ENCODE results near the gene C9orf85. TPM values are rescaled to one million over a fixed set of nuclear protein-coding genes. Genes with fewer than 3 reads are reported as not detected.
"Not testable (repeated sequence)": the region's sequence is repeated elsewhere in the genome, so short reads cannot be mapped to it uniquely, and the experiment has no call there.

Gene C9orf85
- polyA plus RNA-seq, 3 donors, result 8.0 to 15.6 (median 8.9) TPM

DNA sequence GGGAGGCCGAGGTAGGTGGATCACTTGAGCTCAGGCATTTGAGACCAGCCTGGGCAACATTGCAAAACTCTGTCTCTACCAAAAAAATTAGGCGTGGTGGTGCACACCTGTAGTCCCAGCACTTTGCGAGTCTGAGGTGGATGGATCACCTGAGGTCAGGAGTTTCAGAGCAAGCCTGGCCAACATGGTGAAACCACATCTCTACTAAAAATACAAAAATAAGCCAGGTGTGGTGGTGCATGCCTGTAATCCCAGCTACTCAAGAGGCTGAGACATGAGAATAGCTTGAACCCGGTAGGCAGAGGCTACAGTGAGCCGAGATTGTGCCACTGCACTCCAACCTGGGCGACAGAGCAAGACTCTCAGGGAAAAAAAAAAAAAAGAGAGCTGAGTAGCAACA is 12.7 kb upstream of the C9orf85 start:
- WGBS, 3 donors, result 93 to 95% (median 95%) methylated on average over 6 of the region's 6 CpGs
- H3K27ac ChIP-seq (ENCODE audit: low read depth, low read length), result not testable (repeated sequence)

DNA sequence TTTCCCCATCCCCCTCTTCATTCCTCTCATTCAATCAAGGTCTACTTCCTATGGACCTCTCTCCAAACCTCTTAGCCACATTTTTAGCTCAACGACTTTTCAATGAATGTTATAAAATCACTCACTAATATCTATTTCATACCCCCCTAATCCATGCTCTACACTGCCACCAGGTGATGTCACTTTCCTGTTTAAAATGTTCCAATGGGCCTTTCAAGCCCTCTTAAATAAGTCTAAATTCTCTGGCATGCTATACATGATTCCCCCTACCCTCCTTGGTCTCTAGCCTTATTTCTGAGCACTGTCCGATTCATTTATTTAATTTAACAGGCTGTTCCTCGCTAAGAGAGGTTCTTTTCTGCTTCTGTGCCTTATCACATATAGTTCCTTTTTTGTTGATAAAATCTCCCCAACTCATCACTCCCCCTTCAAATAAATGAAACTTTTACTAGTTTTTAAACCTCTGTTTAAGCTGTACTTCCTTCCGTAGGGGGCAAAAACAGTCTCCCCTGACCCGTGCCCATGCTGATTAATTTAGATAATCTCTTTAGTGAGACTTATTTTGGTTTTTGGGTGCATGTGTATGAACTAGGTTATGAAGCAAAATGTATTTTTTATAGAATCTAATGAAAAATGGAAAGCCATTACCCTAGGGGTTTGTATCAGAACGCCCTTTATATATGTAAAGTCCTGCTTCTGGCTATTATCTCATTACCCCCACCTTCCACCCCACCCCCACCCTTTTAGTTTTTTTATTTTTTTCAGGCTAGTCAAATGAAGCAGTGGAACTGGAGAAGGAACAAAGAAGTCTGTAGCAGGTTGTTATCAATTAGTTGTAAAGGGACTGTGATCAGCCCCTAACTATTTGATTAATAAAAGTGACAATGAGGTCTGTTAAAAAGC is 9.5 kb upstream of the C9orf85 start:
- WGBS, 3 donors, result 44 to 72% (median 45%) methylated on average over 6 of the region's 6 CpGs
- H3K27ac ChIP-seq (ENCODE audit: low read depth, low read length), result no peak overlapping the region

DNA sequence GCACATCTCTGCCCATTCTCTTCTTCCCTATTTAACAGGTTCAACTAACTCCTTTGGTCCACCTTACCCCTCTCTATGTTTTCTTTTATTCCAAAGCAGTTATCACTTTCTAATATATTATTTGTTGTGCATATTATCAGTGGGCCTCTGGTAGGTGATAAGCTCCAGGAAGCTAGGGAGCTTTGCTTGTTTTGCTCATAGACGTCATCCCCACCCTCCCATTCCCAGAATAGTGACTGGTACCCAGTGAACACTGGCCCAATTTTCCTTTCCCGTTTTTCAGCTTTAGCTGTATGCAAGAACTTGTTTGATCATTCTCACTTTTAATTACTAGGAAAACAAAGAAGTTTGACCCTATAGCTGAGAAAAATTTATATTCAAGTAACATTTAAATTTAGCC is 7.4 kb upstream of the C9orf85 start:
- no peak overlapping the region for H3K27ac ChIP-seq (ENCODE audit: low read depth, low read length)
- WGBS, 3 donors, result 26 to 61% (median 45%) methylated on average over 2 of the region's 2 CpGs

DNA sequence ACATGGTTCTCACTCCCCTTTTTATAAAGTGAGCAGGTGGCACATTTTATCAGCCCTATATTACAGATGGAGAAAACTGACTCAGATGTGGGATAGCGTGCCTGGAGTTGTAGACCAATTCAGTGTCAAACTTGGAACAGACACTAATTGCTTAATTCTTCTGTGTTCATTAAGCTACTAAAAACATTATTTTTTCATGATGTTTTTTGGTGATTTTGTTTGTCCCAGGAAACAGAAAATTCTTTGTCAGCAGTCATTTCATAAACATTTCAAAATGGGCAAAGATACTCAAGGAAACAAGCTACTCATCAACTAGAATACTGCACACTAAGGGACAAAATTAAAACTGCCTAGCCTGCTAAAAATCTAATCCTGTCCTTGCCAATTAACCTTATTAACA is 2.6 kb upstream of the C9orf85 start:
- WGBS, 3 donors, result 51 to 67% (median 64%) methylated on average over 1 of the region's 1 CpG
- H3K27ac ChIP-seq (ENCODE audit: low read depth, low read length), result no peak overlapping the region

DNA sequence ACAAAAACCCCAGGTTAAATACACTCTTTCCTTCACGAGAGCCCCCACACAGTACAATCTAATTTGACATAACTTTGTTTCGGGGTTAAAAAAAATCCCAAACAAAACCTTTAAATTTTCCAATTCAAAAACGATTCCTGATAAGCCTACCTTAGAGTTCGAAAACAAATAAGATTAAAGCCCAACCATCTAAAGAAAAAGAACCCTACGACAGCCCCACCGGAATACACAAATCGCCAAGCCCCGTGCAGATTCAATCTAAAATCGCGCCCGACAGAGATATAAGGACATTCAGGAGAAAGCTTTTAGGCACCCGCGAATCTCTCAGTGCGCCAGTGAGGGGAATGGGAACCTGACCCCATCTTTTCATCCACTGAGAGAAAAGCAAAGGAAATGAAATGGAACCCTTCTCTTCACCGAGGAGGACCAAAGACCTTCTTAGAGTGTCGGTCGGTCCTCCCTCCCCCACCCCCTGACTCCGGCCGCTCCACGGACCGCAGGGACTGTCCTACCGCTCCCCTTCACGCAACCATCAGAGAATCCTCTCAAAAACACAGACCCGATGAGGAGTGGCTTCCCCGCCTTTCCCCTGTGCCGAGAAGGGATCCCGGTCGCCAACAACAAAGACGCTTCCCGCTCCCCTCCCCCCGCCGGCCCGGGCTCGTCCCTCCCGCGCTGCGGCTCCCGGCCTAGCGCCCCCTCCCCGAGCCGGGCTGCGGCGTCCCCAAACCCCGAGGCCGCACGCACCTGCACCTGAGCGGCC is 1.4 kb upstream of the C9orf85 start:
- WGBS, 3 donors, result 0 to 1% (median 1%) methylated on average over 44 to 47 of the region's 47 CpGs
- H3K27ac ChIP-seq (ENCODE audit: low read depth, low read length), result no peak overlapping the region

DNA sequence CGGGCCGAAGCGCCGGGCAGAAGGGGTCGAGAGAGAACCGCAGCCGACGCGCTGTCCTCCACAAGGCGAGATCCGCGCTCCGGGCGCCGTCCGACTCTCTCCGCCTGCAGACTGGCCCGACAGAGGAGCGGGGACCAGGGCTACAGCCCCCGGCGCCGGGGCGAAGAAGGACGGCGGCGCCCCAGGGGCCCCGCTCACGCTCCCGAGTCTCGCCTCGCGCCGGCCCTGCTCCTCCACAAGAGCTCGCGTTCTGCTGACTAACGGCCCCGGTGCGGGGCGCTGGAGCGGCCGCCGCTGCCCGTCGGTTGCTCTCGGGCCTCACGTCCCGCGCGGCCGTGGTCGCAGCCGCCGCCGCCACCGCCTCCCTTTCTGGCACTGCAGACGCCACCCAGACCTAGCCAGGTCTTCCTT is 784 bp upstream of the C9orf85 start:
- 0% methylated on average over 47 to 56 of the region's 56 CpGs for WGBS, 3 donors
- H3K27ac ChIP-seq (ENCODE audit: low read depth, low read length), result no peak overlapping the region

DNA sequence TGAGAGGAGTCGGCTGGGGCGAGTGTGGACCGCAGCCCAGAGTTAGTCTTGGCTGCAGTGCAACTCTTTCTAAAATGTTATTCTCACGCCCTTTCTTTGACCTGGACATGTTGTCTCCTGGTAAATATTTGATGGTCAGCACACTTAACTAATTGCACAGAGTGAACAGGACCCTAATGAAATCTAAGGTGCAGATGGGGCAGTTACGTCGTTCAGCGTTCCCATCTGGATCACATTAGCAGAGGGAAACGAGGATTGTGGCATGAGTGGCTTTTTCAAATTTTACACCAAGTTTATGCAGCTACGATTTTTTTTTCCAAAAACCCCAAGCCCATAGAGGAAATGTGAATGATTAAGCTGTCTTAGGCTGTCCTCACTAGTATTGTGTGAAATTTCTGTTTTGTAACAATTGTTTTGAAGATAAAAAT is 483 bp downstream of the C9orf85 start:
- peak overlapping the region; percentile 47 for H3K27ac ChIP-seq (ENCODE audit: low read depth, low read length)
- 0 to 1% (median 1%) methylated on average over 9 of the region's 9 CpGs for WGBS, 3 donors

DNA sequence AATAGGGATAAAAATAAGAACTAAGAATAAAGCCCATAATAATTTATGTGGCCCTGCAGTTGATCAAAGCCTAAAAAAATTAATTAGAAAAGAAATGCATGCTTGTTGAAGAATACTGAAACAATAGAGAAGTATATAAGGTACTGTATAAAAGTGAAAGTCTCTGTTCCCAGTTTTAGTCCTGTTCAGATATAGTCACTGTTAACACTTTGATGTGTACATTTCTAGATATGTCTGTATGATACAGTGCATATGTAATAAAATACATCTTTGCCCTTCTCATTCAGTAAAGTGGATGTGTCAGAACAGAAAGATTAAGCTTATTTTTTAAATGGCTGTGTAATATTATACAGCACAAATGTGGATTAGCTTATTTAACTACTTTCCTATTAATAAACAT is 4.1 kb downstream of the C9orf85 start:
- H3K27ac ChIP-seq (ENCODE audit: low read depth, low read length), result no peak overlapping the region

DNA sequence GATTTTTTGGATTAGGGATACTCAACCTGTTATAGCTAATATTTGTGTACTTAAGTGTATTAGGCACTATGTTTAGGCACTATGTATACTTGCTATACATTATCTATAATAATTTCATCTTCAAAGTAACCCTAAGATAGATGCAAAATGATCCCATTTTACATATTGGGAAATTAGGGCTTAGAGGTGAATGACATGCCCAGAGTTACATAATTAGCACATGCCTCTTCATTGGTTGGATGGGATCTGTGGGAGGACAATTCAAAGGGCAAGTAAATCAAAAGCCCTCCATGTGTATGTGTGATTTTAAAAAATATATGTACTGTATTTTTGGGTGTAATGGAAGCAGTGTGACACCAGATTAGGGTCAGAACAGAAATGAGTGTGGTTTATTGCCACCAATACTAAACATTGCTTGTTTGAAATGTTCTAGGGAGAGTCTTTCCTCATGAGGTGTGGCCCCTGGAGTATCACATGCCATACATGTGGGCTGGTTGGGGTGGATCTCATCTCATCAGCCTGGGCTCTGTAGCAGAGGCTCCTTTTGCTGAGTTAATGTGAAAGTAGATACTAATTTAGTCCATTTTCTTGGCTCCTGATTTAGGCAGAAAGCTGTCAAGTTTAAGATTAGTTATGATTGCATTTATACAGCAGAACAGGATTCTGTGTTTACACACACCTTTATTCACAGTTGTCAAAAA is 5.5 kb downstream of the C9orf85 start:
- H3K27ac ChIP-seq (ENCODE audit: low read depth, low read length), result no peak overlapping the region

DNA sequence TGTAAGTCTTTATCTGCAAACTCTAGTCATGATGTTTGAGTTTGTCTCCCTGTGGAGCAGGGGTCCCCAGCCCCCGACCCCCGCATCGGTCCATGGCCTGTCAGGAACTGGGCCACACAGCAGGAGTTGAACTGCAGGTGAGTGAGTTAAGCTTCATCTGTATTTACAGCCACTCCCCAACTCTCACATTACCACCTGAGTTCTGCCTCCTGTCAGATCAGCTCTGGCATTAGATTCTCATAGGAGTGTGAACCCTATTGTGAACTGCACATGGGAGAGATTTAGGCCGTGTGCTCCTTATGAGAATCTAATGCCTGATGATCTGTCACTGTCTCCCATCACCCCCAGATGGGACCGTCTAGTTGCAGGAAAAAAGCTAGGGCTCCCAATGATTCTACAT is 7.0 kb downstream of the C9orf85 start:
- 88 to 95% (median 94%) methylated on average over 5 of the region's 5 CpGs for WGBS, 3 donors
- no peak overlapping the region for H3K27ac ChIP-seq (ENCODE audit: low read depth, low read length)

DNA sequence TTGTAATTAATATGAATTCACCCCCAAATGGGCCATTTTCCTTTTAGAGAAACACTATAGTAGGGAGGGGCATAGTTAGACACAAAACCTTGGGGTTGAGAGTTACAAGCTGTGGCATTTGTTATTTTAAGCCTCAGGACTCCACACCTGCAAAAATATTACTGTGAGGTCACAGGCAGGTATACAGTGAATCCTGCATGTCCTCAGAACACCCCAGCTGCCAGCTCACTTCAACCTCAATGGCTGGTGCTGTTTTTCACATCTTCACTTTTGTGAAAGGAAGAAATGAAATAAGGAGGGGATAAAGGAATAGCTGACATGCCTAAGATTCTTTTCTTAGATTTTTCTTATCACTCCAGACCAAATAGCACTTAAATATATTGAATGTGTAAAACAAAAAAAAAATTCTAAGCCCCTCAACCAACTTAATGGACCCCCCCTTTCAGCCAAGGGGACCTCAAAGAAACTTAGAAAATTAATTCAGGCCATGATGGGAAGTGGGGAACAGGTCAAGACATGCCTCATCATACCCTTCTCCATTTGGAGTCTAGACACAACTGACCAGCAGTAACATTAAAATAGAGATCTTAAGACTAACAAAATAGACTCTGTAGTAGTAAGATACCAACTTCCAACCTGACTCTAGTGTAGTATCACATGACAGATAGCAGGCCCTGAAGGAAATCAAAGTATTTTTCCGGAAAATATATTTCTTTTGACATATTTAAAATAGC is 9.2 kb downstream of the C9orf85 start:
- 79 to 87% (median 83%) methylated on average over 1 of the region's 1 CpG for WGBS, 3 donors
- H3K27ac ChIP-seq (ENCODE audit: low read depth, low read length), result no peak overlapping the region

DNA sequence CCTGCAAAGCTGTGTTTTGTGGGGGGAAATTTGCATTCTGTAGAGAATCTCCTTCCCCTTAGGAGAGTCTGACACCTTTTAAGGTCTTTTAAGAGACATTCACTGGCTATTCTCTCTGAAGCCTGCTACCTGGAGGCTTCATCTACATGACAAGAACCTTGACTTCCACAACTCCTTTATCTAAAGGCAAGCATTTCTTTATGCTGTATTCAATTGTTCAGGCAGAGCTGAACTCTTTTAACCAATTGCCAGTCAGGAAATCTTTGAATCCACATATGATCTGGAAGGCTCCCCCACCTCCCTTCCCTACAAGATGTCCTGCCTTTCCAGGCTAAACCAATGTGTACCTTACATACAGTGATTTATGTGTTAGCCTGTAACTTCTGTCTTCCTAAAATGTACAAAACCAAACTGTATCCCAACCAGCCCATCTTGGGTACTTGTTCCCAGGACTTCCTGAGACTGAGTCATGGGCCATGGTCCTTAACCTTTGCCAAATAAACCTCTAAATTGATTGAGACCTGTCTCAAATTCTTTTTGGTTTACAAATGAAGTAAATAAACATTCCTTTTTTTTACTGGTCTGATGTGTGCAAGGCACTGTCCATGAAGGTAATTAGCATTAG is 9.9 kb downstream of the C9orf85 start:
- no peak overlapping the region for H3K27ac ChIP-seq (ENCODE audit: low read depth, low read length)

DNA sequence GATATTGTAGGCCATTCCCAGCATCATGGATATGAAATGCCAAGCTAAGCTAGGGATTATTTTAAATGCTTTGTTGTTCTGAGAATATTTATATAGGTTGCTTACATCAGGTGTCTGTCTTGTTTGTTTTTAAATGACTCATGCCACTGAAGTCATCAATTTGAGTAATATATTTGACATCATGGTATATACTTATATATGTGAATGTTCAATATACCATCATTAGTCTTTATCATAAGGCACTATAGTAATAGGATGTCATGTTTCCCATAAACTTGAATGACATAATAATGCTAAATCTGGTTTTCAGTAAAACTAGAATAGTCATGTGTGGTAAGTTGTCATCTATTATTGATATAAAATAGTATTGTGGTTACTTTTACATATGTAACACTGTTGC is 13.1 kb downstream of the C9orf85 start:
- H3K27ac ChIP-seq (ENCODE audit: low read depth, low read length), result no peak overlapping the region

DNA sequence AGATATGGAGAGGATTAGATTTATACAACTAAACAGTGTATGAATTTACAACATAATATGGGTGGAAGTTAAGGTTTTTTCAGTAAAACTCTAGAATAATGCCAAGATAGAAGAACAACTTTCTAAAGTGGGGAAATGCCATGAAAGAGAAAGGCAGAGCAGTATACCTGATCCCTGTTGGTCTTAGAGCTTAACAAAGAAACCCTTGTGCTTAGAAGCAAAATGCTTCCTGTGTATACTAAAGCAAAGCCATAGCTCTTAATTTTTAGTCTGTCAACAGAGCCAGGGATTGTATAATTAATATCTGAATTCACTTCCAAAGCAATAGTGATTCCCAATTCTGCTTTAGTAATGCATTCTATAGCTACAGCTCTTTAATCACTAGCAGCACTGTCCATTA is 14.4 kb downstream of the C9orf85 start:
- no peak overlapping the region for H3K27ac ChIP-seq (ENCODE audit: low read depth, low read length)

DNA sequence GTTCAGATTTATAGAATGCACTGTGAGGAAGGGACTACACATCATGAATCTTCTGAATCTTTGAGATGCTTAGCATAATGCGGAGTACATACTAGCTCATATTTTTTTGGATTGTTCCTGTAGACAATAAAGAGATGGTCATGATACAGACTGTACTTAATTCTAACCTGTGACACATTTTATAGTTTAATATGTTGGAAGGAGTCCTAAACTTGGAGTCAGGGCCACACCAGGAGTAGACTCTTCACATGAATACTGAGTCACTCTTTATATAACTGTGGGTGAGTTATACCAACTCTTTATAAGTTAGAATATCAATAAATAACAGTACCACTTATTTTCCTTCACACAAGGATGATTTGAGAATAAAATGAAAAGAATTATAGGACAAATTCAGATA is 16.9 kb downstream of the C9orf85 start:
- no peak overlapping the region for H3K27ac ChIP-seq (ENCODE audit: low read depth, low read length)
- 94 to 100% (median 99%) methylated on average over 1 of the region's 1 CpG for WGBS, 3 donors

DNA sequence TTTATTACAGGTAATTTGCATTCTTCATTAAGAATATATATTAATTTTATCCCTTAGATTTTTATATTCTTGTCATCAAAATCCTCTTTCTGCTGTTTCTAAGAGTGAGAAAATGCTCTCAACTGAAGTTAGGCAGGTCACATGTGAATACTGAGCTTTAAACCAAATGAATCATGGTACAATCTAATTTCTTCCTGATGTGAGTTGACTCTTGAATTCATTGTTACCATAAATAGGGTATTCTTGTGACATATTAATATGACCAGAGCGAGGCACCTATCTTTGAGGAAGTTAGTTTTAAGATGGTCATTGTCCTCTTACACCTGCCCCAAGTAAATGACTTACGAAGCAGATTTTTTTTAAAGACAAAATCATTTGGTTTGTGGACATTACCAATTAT is 17.4 kb downstream of the C9orf85 start:
- no peak overlapping the region for H3K27ac ChIP-seq (ENCODE audit: low read depth, low read length)
- 92 to 97% (median 93%) methylated on average over 2 of the region's 2 CpGs for WGBS, 3 donors

DNA sequence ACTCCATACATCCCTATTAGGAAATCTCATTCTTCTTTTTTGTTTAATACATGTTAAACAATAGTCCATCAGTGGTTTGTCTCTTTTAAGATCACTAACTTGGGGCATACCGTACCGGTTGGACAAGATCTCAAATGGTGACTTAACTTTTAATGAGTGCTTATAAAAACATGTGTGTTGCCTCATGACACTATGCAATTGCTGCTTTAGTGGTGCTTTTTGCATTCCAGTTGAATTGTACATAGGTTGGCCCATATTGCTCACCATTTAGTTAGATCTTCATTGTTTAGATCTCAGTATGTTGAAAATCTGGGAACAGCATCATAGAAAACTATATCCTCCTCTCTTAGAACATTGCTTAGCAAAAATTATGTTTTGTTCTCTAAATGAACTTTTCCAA is 17.8 kb downstream of the C9orf85 start:
- 81 to 100% (median 96%) methylated on average over 2 of the region's 2 CpGs for WGBS, 3 donors
- H3K27ac ChIP-seq (ENCODE audit: low read depth, low read length), result no peak overlapping the region

DNA sequence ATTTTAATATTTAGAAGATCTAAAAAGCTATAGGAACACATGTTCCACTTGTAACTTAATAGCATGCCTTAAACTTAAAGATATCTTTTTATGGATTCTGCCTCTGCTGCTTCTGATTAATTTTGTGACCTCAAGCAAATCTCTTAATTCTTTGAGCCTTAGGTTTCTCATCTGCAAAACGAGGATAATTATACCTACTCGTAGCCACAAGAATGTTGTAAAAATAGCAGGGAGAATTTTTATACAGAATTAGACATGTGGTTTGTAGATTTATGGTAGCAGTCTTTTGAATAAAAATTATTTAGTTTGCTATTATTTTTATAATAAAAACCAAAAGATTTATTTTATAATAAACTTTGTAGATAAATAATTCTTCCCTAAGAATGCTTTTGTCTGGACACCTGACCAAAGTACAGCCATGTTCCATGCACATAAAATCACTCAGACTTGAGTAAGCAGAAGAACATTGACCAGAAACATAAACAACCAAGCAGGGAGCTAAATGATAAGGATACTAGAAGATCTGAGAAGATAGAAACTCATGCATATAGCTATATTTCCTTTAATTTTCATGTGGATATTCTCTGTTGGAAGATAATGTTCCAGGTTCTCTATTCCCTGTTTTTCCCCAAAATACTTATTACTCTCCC is 18.5 kb downstream of the C9orf85 start:
- H3K27ac ChIP-seq (ENCODE audit: low read depth, low read length), result no peak overlapping the region
- WGBS, 3 donors, result 76 to 91% (median 78%) methylated on average over 2 of the region's 2 CpGs
